ENCODE data around the gene LETMD1.

DNA sequence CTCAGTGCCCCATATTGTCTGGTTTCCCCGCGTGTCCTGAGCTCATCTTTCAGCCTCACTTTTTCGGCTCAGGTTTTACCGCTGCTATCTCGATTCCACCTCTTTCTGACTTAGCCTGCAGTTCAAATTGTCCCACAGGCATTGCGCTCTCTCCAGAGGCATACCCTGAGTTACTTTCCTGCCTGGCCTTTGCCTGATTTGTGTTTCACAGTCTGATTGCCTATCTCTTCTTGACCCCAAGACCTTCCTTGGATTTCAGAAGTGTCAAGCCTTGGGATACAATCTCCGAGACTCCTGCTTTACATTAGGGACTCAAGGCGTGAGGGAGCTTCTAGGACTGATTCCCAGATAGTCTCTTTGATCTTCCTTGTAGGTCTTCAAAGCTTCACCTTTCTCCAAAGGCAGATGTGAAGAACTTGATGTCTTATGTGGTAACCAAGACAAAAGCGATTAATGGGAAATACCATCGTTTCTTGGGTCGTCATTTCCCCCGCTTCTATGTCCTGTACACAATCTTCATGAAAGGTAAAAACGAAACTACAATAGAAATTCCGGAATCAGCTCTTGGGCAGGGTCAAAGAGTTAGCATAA lies 629 bp downstream of the LETMD1 start:
- TF ChIP-seq EZH2 (IDR thresholded peaks at IDR 0.05; ENCODE audit: borderline replicate concordance, insufficient read depth, low read depth, low read length, poor library complexity, severe bottlenecking) = no peak
- TF ChIP-seq, protein P1, sequence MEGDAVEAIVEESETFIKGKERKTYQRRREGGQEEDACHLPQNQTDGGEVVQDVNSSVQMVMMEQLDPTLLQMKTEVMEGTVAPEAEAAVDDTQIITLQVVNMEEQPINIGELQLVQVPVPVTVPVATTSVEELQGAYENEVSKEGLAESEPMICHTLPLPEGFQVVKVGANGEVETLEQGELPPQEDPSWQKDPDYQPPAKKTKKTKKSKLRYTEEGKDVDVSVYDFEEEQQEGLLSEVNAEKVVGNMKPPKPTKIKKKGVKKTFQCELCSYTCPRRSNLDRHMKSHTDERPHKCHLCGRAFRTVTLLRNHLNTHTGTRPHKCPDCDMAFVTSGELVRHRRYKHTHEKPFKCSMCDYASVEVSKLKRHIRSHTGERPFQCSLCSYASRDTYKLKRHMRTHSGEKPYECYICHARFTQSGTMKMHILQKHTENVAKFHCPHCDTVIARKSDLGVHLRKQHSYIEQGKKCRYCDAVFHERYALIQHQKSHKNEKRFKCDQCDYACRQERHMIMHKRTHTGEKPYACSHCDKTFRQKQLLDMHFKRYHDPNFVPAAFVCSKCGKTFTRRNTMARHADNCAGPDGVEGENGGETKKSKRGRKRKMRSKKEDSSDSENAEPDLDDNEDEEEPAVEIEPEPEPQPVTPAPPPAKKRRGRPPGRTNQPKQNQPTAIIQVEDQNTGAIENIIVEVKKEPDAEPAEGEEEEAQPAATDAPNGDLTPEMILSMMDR (IDR thresholded peaks at IDR 0.05) = no peak

All from B cell (primary cell).